ENCODE results near the gene PPIP5K2. TPM values are rescaled to one million over a fixed set of nuclear protein-coding genes. Genes with fewer than 3 reads are reported as not detected.

The PPIP5K2 gene
- total RNA-seq, 1 experiment from 2014 or later, result 44.8 TPM

GRCh38 chr5:103208460-103208859, 88.4 kb downstream of the PPIP5K2 start:
- Mint-ChIP-seq H3K4me1 (ENCODE audit: low read depth, unreplicated experiment) (no peaks in the 10 kb centered on the region), H3K9me3 (ENCODE audit: unreplicated experiment) (no peaks in the 10 kb centered on the region), H3K4me3 (ENCODE audit: unreplicated experiment) (no peak overlapping the region), H3K27me3 (ENCODE audit: insufficient read depth, unreplicated experiment) (no peaks in the 10 kb centered on the region), H3K36me3 (ENCODE audit: insufficient read depth, unreplicated experiment) (no peaks in the 10 kb centered on the region), H3K27ac (ENCODE audit: unreplicated experiment) (no peak overlapping the region)
- intact Hi-C loops (cut with micrococcal nuclease; ENCODE audit: unreplicated experiment), result no loop called here
- BruUV-seq (replicated peaks), result no TSS peak
- H3K4me1 ChIP-seq, result no peaks in the 10 kb centered on the region
- POLR2A ChIA-PET, result no interaction called here
- no peak for DNase-seq
- H3K4me3 ChIP-seq (ENCODE audit: low read depth, low read length), result no peak overlapping the region
- H3K36me3 ChIP-seq (ENCODE audit: control insufficient read depth, insufficient read depth, low read length), result no peaks in the 10 kb centered on the region
- TF ChIP-seq, protein P1, sequence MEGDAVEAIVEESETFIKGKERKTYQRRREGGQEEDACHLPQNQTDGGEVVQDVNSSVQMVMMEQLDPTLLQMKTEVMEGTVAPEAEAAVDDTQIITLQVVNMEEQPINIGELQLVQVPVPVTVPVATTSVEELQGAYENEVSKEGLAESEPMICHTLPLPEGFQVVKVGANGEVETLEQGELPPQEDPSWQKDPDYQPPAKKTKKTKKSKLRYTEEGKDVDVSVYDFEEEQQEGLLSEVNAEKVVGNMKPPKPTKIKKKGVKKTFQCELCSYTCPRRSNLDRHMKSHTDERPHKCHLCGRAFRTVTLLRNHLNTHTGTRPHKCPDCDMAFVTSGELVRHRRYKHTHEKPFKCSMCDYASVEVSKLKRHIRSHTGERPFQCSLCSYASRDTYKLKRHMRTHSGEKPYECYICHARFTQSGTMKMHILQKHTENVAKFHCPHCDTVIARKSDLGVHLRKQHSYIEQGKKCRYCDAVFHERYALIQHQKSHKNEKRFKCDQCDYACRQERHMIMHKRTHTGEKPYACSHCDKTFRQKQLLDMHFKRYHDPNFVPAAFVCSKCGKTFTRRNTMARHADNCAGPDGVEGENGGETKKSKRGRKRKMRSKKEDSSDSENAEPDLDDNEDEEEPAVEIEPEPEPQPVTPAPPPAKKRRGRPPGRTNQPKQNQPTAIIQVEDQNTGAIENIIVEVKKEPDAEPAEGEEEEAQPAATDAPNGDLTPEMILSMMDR (IDR thresholded peaks at IDR 0.05; ENCODE audit: insufficient read depth in 1 of 2, low read depth in 1 of 2, low read length in 1 of 2, severe bottlenecking in 1 of 2, unreplicated experiment in 1 of 2), result no peak
- H3K27me3 ChIP-seq (replicated peaks; ENCODE audit: control insufficient read depth, insufficient read depth, low read length), result no peaks in the 10 kb centered on the region
- CTCF ChIA-PET, result no interaction called here
- no peaks in the 10 kb centered on the region; the same call in 1 of the 2 replicates for H3K9me3 ChIP-seq

GRCh38 chr5:103209065-103209464, 89.0 kb downstream of the PPIP5K2 start:
- Mint-ChIP-seq H3K36me3 (ENCODE audit: insufficient read depth, unreplicated experiment) (no peaks in the 10 kb centered on the region), H3K4me3 (ENCODE audit: unreplicated experiment) (no peak overlapping the region), H3K27me3 (ENCODE audit: insufficient read depth, unreplicated experiment) (no peaks in the 10 kb centered on the region), H3K27ac (ENCODE audit: unreplicated experiment) (no peak overlapping the region), H3K9me3 (ENCODE audit: unreplicated experiment) (no peaks in the 10 kb centered on the region), H3K4me1 (ENCODE audit: low read depth, unreplicated experiment) (no peaks in the 10 kb centered on the region)
- POLR2A ChIA-PET, result no interaction called here
- Histone ChIP-seq H3K27me3 (replicated peaks; ENCODE audit: control insufficient read depth, insufficient read depth, low read length) (no peaks in the 10 kb centered on the region), H3K36me3 (ENCODE audit: control insufficient read depth, insufficient read depth, low read length) (no peaks in the 10 kb centered on the region), H3K9me3 (no peaks in the 10 kb centered on the region; the same call in 1 of the 2 replicates), H3K4me3 (ENCODE audit: low read depth, low read length) (no peak overlapping the region), H3K4me1 (no peaks in the 10 kb centered on the region)
- no peak for DNase-seq
- intact Hi-C loops (cut with micrococcal nuclease; ENCODE audit: unreplicated experiment), result no loop called here
- CTCF ChIA-PET, result no interaction called here
- TF ChIP-seq, protein P1 (IDR thresholded peaks at IDR 0.05; ENCODE audit: insufficient read depth in 1 of 2, low read depth in 1 of 2, low read length in 1 of 2, severe bottlenecking in 1 of 2, unreplicated experiment in 1 of 2), result no peak
- BruUV-seq (replicated peaks), result no TSS peak

GRCh38 chr5:103210952-103211351, 90.9 kb downstream of the PPIP5K2 start:
- Mint-ChIP-seq H3K9me3 (ENCODE audit: unreplicated experiment) (no peaks in the 10 kb centered on the region), H3K27me3 (ENCODE audit: insufficient read depth, unreplicated experiment) (no peaks in the 10 kb centered on the region), H3K36me3 (ENCODE audit: insufficient read depth, unreplicated experiment) (no peaks in the 10 kb centered on the region), H3K4me3 (ENCODE audit: unreplicated experiment) (no peak overlapping the region), H3K27ac (ENCODE audit: unreplicated experiment) (no peak overlapping the region), H3K4me1 (ENCODE audit: low read depth, unreplicated experiment) (no peaks in the 10 kb centered on the region)
- no peak for DNase-seq
- Histone ChIP-seq H3K36me3 (ENCODE audit: control insufficient read depth, insufficient read depth, low read length) (no peaks in the 10 kb centered on the region), H3K9me3 (no peaks in the 10 kb centered on the region), H3K4me1 (no peaks in the 10 kb centered on the region), H3K27me3 (replicated peaks; ENCODE audit: control insufficient read depth, insufficient read depth, low read length) (no peaks in the 10 kb centered on the region), H3K4me3 (ENCODE audit: low read depth, low read length) (no peak overlapping the region)
- CTCF ChIA-PET, result no interaction called here
- BruUV-seq (replicated peaks), result no TSS peak
- intact Hi-C loops (cut with micrococcal nuclease; ENCODE audit: unreplicated experiment), result no loop called here
- POLR2A ChIA-PET, result no interaction called here
- TF ChIP-seq, protein P1 (IDR thresholded peaks at IDR 0.05; ENCODE audit: insufficient read depth in 1 of 2, low read depth in 1 of 2, low read length in 1 of 2, severe bottlenecking in 1 of 2, unreplicated experiment in 1 of 2), result no peak
